Mesendoderm (in vitro differentiated cells): ENCODE measurements around the gene ATP4B.

Experiments used
- DNase-seq: peaks from one replicate; pipeline ENCODE4 v3.0.0; 2013
- H2AK5ac ChIP-seq: 2 replicates; pipeline ENCODE4 v1.6.1; 2013; ENCODE audit warnings: low read length, inconsistent platforms
- H2BK120ac ChIP-seq: 2 replicates; pipeline ENCODE4 v1.6.1; 2013; ENCODE audit warnings: low read depth, mild to moderate bottlenecking, low read length, moderate library complexity, mixed read lengths
- H2BK15ac ChIP-seq: replicated peaks from 2 replicates; pipeline ENCODE4 v1.6.1; 2013; ENCODE audit warnings: low read depth, mild to moderate bottlenecking, moderate library complexity
- H2BK5ac ChIP-seq: 2 replicates; pipeline ENCODE4 v1.6.1; 2013; ENCODE audit warnings: low read length, inconsistent platforms
- H3K18ac ChIP-seq: 2 replicates; pipeline ENCODE4 v1.6.1; 2013; ENCODE audit warnings: mild to moderate bottlenecking, low read length, mixed read lengths
- H3K23ac ChIP-seq: one replicate; pipeline ENCODE4 v1.6.1; 2013; ENCODE audit warnings: low read length
- H3K27ac ChIP-seq: 2 replicates; pipeline ENCODE4 v1.5.1; 2013; ENCODE audit warnings: low read depth, mild to moderate bottlenecking, inconsistent platforms, low read length, moderate library complexity
- H3K27me3 ChIP-seq: 2 replicates; pipeline ENCODE4 v1.6.1; 2013; ENCODE audit warnings: low read length, control low read depth, mild to moderate bottlenecking, inconsistent platforms; ENCODE audit not compliant: insufficient read depth, poor library complexity
- H3K36me3 ChIP-seq: 2 replicates; pipeline ENCODE4 v1.6.1; 2013; ENCODE audit warnings: low read length, inconsistent platforms; ENCODE audit not compliant: control insufficient read depth, insufficient read depth
- H3K4ac ChIP-seq: one replicate; pipeline ENCODE4 v1.6.1; 2013; ENCODE audit warnings: low read depth, mild to moderate bottlenecking, low read length, moderate library complexity
- H3K4me1 ChIP-seq: 2 replicates; pipeline ENCODE4 v1.6.1; 2013; ENCODE audit warnings: low read depth, low read length, inconsistent platforms; ENCODE audit not compliant: control insufficient read depth
- H3K4me2 ChIP-seq: 2 replicates; pipeline ENCODE4 v1.6.1; 2013; ENCODE audit warnings: low read length
- H3K4me3 ChIP-seq: 2 replicates; pipeline ENCODE4 v1.5.1; 2013; ENCODE audit warnings: mild to moderate bottlenecking, low read length
- H3K56ac ChIP-seq: one replicate; pipeline ENCODE4 v1.6.1; 2013; ENCODE audit warnings: low read length
- H3K79me1 ChIP-seq: 2 replicates; pipeline ENCODE4 v1.6.1; 2013; ENCODE audit warnings: low read length, inconsistent platforms
- H3K79me2 ChIP-seq: 2 replicates; pipeline ENCODE4 v1.6.1; 2013; ENCODE audit warnings: mild to moderate bottlenecking, low read length; ENCODE audit not compliant: control insufficient read depth, insufficient read depth
- H3K9ac ChIP-seq: 2 replicates; pipeline ENCODE4 v1.6.1; 2013; ENCODE audit warnings: low read length, inconsistent platforms
- H4K5ac ChIP-seq: one replicate; pipeline ENCODE4 v1.6.1; 2013; ENCODE audit warnings: low read length
- H4K8ac ChIP-seq: one replicate; pipeline ENCODE4 v1.6.1; 2013; ENCODE audit warnings: low read depth, mild to moderate bottlenecking, control low read depth, low read length, moderate library complexity
- WGBS: extraction: QIAGEN DNeasy Blood & Tissue Kit; methylation state at CpG from one replicate; pipeline ENCODE4 v1.1.7; 2013; ENCODE audit warnings: low lambda C conversion rate, missing lambda C conversion rate; ENCODE audit not compliant: insufficient coverage; ENCODE audit errors: extremely low coverage; 5-methylcytosine and 5-hydroxymethylcytosine counted together

ATP4B gene

GRCh38 chr13:113635709-113636108, 22.3 kb downstream of the ATP4B start:
- no peak overlapping the region for H2BK15ac ChIP-seq
- no peak overlapping the region for H3K23ac ChIP-seq
- H3K79me2 ChIP-seq: no peaks in the 10 kb centered on the region
- no CpG with 5 or more reads among the region's 25 CpGs for WGBS
- peaks cover 43% of the 10 kb centered on the region for H3K36me3 ChIP-seq
- no peak overlapping the region for H2AK5ac ChIP-seq
- DNase-seq: no peak
- H3K18ac ChIP-seq: no peak overlapping the region
- H3K4me3 ChIP-seq: no peak overlapping the region
- no peak overlapping the region for H3K9ac ChIP-seq
- H2BK120ac ChIP-seq: no peak overlapping the region
- H3K79me1 ChIP-seq: peaks cover 9% of the 10 kb centered on the region
- H3K27me3 ChIP-seq: no peaks in the 10 kb centered on the region
- H4K5ac ChIP-seq: no peak overlapping the region
- no peaks in the 10 kb centered on the region for H3K4me1 ChIP-seq
- no peak overlapping the region for H3K27ac ChIP-seq
- H4K8ac ChIP-seq: no peak overlapping the region
- no peak overlapping the region for H2BK5ac ChIP-seq
- no peak overlapping the region for H3K4me2 ChIP-seq
- no peak overlapping the region for H3K4ac ChIP-seq
- H3K56ac ChIP-seq: no peak overlapping the region

- Histone ChIP-seq H3K79me2 (no peaks in the 10 kb centered on the region), H3K4ac (no peak overlapping the region), H2BK120ac (no peak overlapping the region), H3K4me1 (no peaks in the 10 kb centered on the region), H4K5ac (no peak overlapping the region), H2AK5ac (no peak overlapping the region), H2BK5ac (no peak overlapping the region), H3K36me3 (peaks cover 42% of the 10 kb centered on the region), H3K79me1 (peaks cover 9% of the 10 kb centered on the region), H3K4me3 (no peak overlapping the region), H3K27ac (no peak overlapping the region), H3K23ac (no peak overlapping the region), H3K18ac (no peak overlapping the region), H3K56ac (no peak overlapping the region), H4K8ac (no peak overlapping the region), H3K9ac (no peak overlapping the region), H3K4me2 (no peak overlapping the region), H3K27me3 (no peaks in the 10 kb centered on the region), H2BK15ac (no peak overlapping the region)
- no CpG with 5 or more reads among the region's 7 CpGs for WGBS
- DNase-seq: no peak
Observed at GRCh38 chr13:113635048-113635420, 23.0 kb downstream of the ATP4B start.

GRCh38 chr13:113634279-113635047, 23.5 kb downstream of the ATP4B start:
- Histone ChIP-seq H3K79me2 (peaks cover 4% of the 10 kb centered on the region), H2BK15ac (no peak overlapping the region), H3K79me1 (peaks cover 13% of the 10 kb centered on the region), H3K4me2 (no peak overlapping the region), H3K23ac (no peak overlapping the region), H3K18ac (no peak overlapping the region), H3K4me3 (no peak overlapping the region), H2AK5ac (no peak overlapping the region), H4K5ac (no peak overlapping the region), H3K4ac (no peak overlapping the region), H2BK5ac (no peak overlapping the region), H3K27ac (no peak overlapping the region), H3K9ac (no peak overlapping the region), H3K56ac (no peak overlapping the region), H2BK120ac (no peak overlapping the region), H3K4me1 (no peaks in the 10 kb centered on the region), H3K27me3 (no peaks in the 10 kb centered on the region), H4K8ac (no peak overlapping the region), H3K36me3 (peaks cover 36% of the 10 kb centered on the region)
- WGBS: no CpG with 5 or more reads among the region's 16 CpGs
- no peak for DNase-seq

GRCh38 chr13:113633485-113633873, 24.5 kb downstream of the ATP4B start:
- Histone ChIP-seq H3K36me3 (peaks cover 33% of the 10 kb centered on the region), H4K8ac (no peak overlapping the region), H3K9ac (no peak overlapping the region), H3K27me3 (no peaks in the 10 kb centered on the region), H2BK5ac (no peak overlapping the region), H4K5ac (no peak overlapping the region), H3K27ac (no peak overlapping the region), H2BK15ac (no peak overlapping the region), H2BK120ac (no peak overlapping the region), H3K23ac (no peak overlapping the region), H2AK5ac (no peak overlapping the region), H3K56ac (no peak overlapping the region), H3K4ac (no peak overlapping the region), H3K18ac (no peak overlapping the region), H3K79me1 (peaks cover 21% of the 10 kb centered on the region), H3K4me1 (no peaks in the 10 kb centered on the region), H3K4me3 (no peak overlapping the region), H3K4me2 (no peak overlapping the region), H3K79me2 (peaks cover 13% of the 10 kb centered on the region)
- no CpG with 5 or more reads among the region's 18 CpGs for WGBS
- DNase-seq: no peak

GRCh38 chr13:113632706-113633484, 25.1 kb downstream of the ATP4B start:
- H3K4me3 ChIP-seq: no peak overlapping the region
- H3K79me2 ChIP-seq: peaks cover 16% of the 10 kb centered on the region
- no peak for DNase-seq
- H3K23ac ChIP-seq: no peak overlapping the region
- H3K56ac ChIP-seq: no peak overlapping the region
- H3K18ac ChIP-seq: no peak overlapping the region
- H3K4me1 ChIP-seq: no peaks in the 10 kb centered on the region
- H3K79me1 ChIP-seq: peaks cover 20% of the 10 kb centered on the region
- H3K4me2 ChIP-seq: no peak overlapping the region
- no peak overlapping the region for H2BK120ac ChIP-seq
- no peak overlapping the region for H2AK5ac ChIP-seq
- H3K27me3 ChIP-seq: no peaks in the 10 kb centered on the region
- H3K4ac ChIP-seq: no peak overlapping the region
- H2BK5ac ChIP-seq: no peak overlapping the region
- H4K5ac ChIP-seq: no peak overlapping the region
- H2BK15ac ChIP-seq: no peak overlapping the region
- no peak overlapping the region for H3K27ac ChIP-seq
- no CpG with 5 or more reads among the region's 38 CpGs for WGBS
- no peak overlapping the region for H3K9ac ChIP-seq
- H4K8ac ChIP-seq: no peak overlapping the region
- peaks cover 31% of the 10 kb centered on the region for H3K36me3 ChIP-seq
